Ramos (cell line): Measurements from ENCODE around the gene TMEM51.

Experiments used
- in situ Hi-C: fragments of 300-500 bp; cut with MboI; formaldehyde crosslinking; loops from one replicate; pipeline ENCODE4 v1.14.3; 2022; ENCODE audit warnings: low sequenced_read_pairs; ENCODE audit not compliant: unreplicated experiment

The TMEM51 gene

GRCh38 chr1:15207031-15207828 is 53.7 kb downstream of the TMEM51 start:
- in situ Hi-C loops, result no loop called here

GRCh38 chr1:15207829-15208429 is 54.4 kb downstream of the TMEM51 start:
- in situ Hi-C loops, result no loop called here

- in situ Hi-C loops, result no loop called here
Measured at GRCh38 chr1:15210651-15211375, 57.3 kb downstream of the TMEM51 start.

GRCh38 chr1:15211424-15211823 is 57.9 kb downstream of the TMEM51 start:
- in situ Hi-C loops, result no loop called here

GRCh38 chr1:15212216-15212953 is 58.8 kb downstream of the TMEM51 start:
- in situ Hi-C loops, result no loop called here

- in situ Hi-C loops, result no loop called here
Measured at GRCh38 chr1:15212954-15213291, 59.4 kb downstream of the TMEM51 start.

- in situ Hi-C loops, result no loop called here
Measured at GRCh38 chr1:15213341-15213821, 59.8 kb downstream of the TMEM51 start.

GRCh38 chr1:15214527-15214926 is 61.0 kb downstream of the TMEM51 start:
- in situ Hi-C loops, result no loop called here

- in situ Hi-C loops, result no loop called here
Measured at GRCh38 chr1:15215116-15215515, 61.6 kb downstream of the TMEM51 start.

- in situ Hi-C loops, result no loop called here
Measured at GRCh38 chr1:15217654-15218053, 64.1 kb downstream of the TMEM51 start.

- in situ Hi-C loops, result no loop called here
Measured at GRCh38 chr1:15218287-15219279, 65.0 kb downstream of the TMEM51 start.

- in situ Hi-C loops, result no loop called here
Measured at GRCh38 chr1:15219280-15220023, 65.9 kb downstream of the TMEM51 start.

- in situ Hi-C loops, result no loop called here
Measured at GRCh38 chr1:15220024-15220392, 66.5 kb downstream of the TMEM51 start.

GRCh38 chr1:15220825-15221431 is 67.4 kb downstream of the TMEM51 start:
- in situ Hi-C loops, result no loop called here

- in situ Hi-C loops, result no loop called here
Measured at GRCh38 chr1:15222653-15223303, 69.2 kb downstream of the TMEM51 start.

- in situ Hi-C loops, result no loop called here
Measured at GRCh38 chr1:15224259-15224869, 70.8 kb downstream of the TMEM51 start.

- in situ Hi-C loops, result no loop called here
Measured at GRCh38 chr1:15224974-15225373, 71.4 kb downstream of the TMEM51 start.
